Activated CD4-positive, alpha-beta T cell treated with anti-CD3 and anti-CD28 coated beads, Interleukin-2, amount 10 ng/mL, durations not matched to agents 24 days and 14 days (primary cell): ENCODE measurements around the gene TNNI3K. TPM values are rescaled to one million over a fixed set of nuclear protein-coding genes. Genes with fewer than 3 reads are reported as not detected.

Experiments
- DNase-seq: peaks from one replicate; pipeline ENCODE4 v3.0.0; 2022
- H3K27ac Mint-ChIP-seq: one replicate; pipeline ENCODE4 v1.8.0; 2022; ENCODE audit warnings: mild to moderate bottlenecking, mixed read lengths
- H3K27me3 Mint-ChIP-seq: one replicate; pipeline ENCODE4 v1.8.0; 2022; ENCODE audit warnings: mixed read lengths
- H3K36me3 Mint-ChIP-seq: one replicate; pipeline ENCODE4 v1.8.0; 2022; ENCODE audit warnings: low read depth, mild to moderate bottlenecking, mixed read lengths
- H3K4me1 Mint-ChIP-seq: one replicate; pipeline ENCODE4 v1.8.0; 2021; ENCODE audit warnings: mixed read lengths
- H3K4me3 Mint-ChIP-seq: one replicate; pipeline ENCODE4 v1.8.0; 2022; ENCODE audit warnings: mild to moderate bottlenecking, moderate library complexity, mixed read lengths
- H3K9me3 Mint-ChIP-seq: one replicate; pipeline ENCODE4 v1.8.0; 2021; ENCODE audit warnings: mixed read lengths
- intact Hi-C: fragments of 100-400 bp; cut with micrococcal nuclease; formaldehyde crosslinking; loops from one replicate; pipeline ENCODE4 v1.15.1; 2023
- total RNA-seq: library from RNA; stranded (reverse); gene quantifications from 2 replicates; pipeline ENCODE4 v1.2.3, GENCODE V29; 2022

The TNNI3K gene
- total RNA-seq, 1 donor from 2014 or later, result not detected

GRCh38 chr1:74380252-74380651, 145.1 kb downstream of the TNNI3K start:
- no peaks in the 10 kb centered on the region for H3K27me3 Mint-ChIP-seq
- H3K27ac Mint-ChIP-seq, result no peak overlapping the region
- no peak for DNase-seq
- no peaks in the 10 kb centered on the region for H3K36me3 Mint-ChIP-seq
- no peaks in the 10 kb centered on the region for H3K4me1 Mint-ChIP-seq
- H3K4me3 Mint-ChIP-seq, result no peak overlapping the region
- intact Hi-C loops, result no loop called here
- H3K9me3 Mint-ChIP-seq, result no peaks in the 10 kb centered on the region

GRCh38 chr1:74388855-74389254, 153.7 kb downstream of the TNNI3K start:
- peaks cover 2% of the 10 kb centered on the region for H3K27me3 Mint-ChIP-seq
- no peaks in the 10 kb centered on the region for H3K9me3 Mint-ChIP-seq
- no peak overlapping the region for H3K4me3 Mint-ChIP-seq
- H3K27ac Mint-ChIP-seq, result no peak overlapping the region
- no peaks in the 10 kb centered on the region for H3K4me1 Mint-ChIP-seq
- H3K36me3 Mint-ChIP-seq, result no peaks in the 10 kb centered on the region
- no peak for DNase-seq
- intact Hi-C loops, result no loop called here

DNA sequence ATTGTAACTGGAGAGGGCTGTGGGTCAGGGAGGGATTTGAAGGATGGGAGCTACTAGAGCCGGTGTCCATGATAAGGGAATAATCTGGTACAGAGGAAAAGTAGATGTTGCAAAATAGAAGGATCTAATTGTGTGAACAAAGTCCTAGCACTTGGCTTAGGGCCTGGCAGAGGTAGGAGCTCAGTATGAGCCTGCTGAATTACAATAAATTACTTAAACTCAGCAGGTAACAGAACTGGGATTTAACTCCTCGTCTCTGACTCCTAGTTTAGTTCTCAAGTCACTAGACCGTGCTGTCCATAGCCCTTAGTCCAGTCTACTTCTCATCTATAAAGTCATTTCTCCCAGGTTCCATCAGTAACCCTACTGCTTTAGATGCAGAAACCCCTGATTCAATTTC, 157.0 kb downstream of the TNNI3K start:
- Mint-ChIP-seq H3K9me3 (no peaks in the 10 kb centered on the region), H3K36me3 (no peaks in the 10 kb centered on the region), H3K27me3 (peaks cover 2% of the 10 kb centered on the region), H3K4me3 (no peak overlapping the region), H3K4me1 (no peaks in the 10 kb centered on the region), H3K27ac (no peak overlapping the region)
- intact Hi-C loops, result no loop called here
- no peak for DNase-seq

DNA sequence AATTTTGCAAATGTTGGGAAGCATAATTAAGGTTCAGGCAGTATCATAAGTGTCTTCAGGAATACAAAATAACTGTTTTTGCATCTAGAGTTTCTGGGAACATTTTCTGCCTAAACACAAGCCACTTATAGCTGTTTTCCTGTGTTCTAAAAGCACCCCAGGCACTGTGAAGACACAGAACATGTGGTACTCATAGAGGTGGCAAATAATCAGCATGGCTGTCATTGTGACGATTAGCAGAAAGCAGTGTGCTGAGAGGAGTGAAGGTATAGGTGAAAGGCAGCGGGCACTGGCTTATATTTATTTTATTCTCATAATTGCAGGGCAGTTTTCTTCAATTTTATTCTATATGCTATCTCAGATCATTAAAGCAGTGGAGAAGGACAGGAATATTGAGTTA, 157.7 kb downstream of the TNNI3K start:
- H3K36me3 Mint-ChIP-seq, result no peaks in the 10 kb centered on the region
- H3K4me3 Mint-ChIP-seq, result no peak overlapping the region
- no peaks in the 10 kb centered on the region for H3K9me3 Mint-ChIP-seq
- no peak overlapping the region for H3K27ac Mint-ChIP-seq
- peaks cover 2% of the 10 kb centered on the region for H3K27me3 Mint-ChIP-seq
- no peak for DNase-seq
- H3K4me1 Mint-ChIP-seq, result no peaks in the 10 kb centered on the region
- intact Hi-C loops, result no loop called here

GRCh38 chr1:74395571-74395970, 160.4 kb downstream of the TNNI3K start:
- no peak overlapping the region for H3K27ac Mint-ChIP-seq
- peaks cover 2% of the 10 kb centered on the region for H3K27me3 Mint-ChIP-seq
- no peak for DNase-seq
- no peaks in the 10 kb centered on the region for H3K4me1 Mint-ChIP-seq
- no peaks in the 10 kb centered on the region for H3K36me3 Mint-ChIP-seq
- intact Hi-C loops, result no loop called here
- no peaks in the 10 kb centered on the region for H3K9me3 Mint-ChIP-seq
- no peak overlapping the region for H3K4me3 Mint-ChIP-seq

DNA sequence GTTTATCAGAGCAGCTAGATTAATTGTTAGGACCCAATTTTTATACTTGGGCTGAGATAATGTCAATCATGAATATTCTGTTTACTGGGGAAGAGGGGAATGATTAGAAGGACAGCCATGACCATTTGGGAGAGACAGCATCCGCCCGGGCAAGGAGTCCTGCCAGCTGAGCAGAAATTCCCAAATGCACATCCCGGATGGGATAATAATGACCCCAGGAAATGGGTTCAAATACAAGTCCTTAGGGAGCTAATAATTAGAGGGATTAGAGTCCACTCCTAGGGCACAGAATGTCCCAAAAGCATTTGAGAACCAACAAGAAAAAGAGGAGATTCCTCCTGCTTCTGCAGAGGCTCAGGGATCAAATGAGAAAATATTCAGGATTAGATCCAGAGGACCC, 161.3 kb downstream of the TNNI3K start:
- no peak for DNase-seq
- Mint-ChIP-seq H3K4me3 (no peak overlapping the region), H3K27ac (no peak overlapping the region), H3K4me1 (no peaks in the 10 kb centered on the region), H3K36me3 (no peaks in the 10 kb centered on the region), H3K9me3 (no peaks in the 10 kb centered on the region), H3K27me3 (peaks cover 2% of the 10 kb centered on the region)
- intact Hi-C loops, result no loop called here

DNA sequence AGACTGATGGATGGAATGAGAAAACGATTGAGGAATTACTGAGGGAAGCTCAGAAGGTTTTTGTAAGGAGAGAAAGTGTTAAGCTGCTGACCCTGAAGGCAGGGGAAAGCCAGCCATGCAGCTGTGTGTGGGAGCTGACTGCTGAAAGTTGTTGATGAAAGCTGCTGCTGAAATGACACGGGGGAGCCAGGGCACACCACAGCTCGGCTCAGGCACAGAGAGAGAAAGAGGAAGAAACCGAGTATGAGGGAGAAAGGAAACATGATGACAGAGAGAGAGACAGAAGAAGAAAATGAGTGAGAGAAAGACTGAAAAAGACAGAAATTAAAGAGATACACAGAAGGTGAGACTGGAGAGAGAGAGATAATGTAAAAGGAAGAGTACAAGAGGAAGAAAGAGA, 161.7 kb downstream of the TNNI3K start:
- Mint-ChIP-seq H3K27me3 (no peaks in the 10 kb centered on the region), H3K27ac (no peak overlapping the region), H3K4me3 (no peak overlapping the region), H3K9me3 (no peaks in the 10 kb centered on the region), H3K36me3 (no peaks in the 10 kb centered on the region), H3K4me1 (no peaks in the 10 kb centered on the region)
- no peak for DNase-seq
- intact Hi-C loops, result no loop called here

- Mint-ChIP-seq H3K4me3 (no peak overlapping the region), H3K27me3 (no peaks in the 10 kb centered on the region), H3K27ac (no peak overlapping the region), H3K4me1 (no peaks in the 10 kb centered on the region), H3K9me3 (no peaks in the 10 kb centered on the region), H3K36me3 (no peaks in the 10 kb centered on the region)
- no peak for DNase-seq
- intact Hi-C loops, result no loop called here
Observed at GRCh38 chr1:74399249-74399648, 164.1 kb downstream of the TNNI3K start.

DNA sequence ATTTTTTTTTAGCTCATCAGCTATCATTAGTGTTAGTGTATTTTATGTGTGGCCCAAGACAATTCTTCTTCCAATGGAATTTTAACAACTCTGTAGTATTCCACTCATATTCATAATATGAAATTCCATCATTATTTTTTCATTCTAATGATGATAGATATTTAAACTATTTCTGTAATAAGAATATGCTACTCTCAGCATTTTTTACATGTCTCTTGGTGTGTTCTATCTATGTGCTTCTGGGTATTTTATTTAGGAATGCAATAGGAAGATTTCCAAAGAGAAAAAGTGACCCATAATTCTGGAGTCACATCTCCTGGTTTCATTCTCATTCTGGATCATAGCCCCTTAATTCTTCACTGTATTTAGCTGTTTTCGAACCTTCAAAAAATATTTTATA, 167.7 kb downstream of the TNNI3K start:
- Mint-ChIP-seq H3K9me3 (no peaks in the 10 kb centered on the region), H3K27me3 (no peaks in the 10 kb centered on the region), H3K36me3 (no peaks in the 10 kb centered on the region), H3K4me3 (no peak overlapping the region), H3K27ac (no peak overlapping the region), H3K4me1 (no peaks in the 10 kb centered on the region)
- intact Hi-C loops, result no loop called here
- no peak for DNase-seq

DNA sequence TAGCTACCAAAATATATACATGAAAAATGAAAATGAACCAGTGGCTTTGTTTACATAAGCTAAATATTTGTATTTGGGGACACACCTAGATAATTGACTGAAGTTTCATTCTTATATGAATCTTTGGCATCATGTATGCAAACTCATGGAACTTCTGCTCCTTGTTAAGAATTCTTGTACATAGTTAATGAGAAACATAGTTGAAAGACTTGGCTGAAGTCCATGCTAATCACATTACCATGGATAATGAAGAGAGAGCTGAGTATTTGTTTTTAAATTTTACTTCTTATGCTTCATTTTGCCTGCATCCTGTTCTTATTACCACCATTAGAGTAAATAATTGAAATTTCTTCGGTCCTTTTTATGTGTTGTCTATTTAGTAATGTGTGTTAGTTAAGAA, 168.4 kb downstream of the TNNI3K start:
- H3K36me3 Mint-ChIP-seq, result no peaks in the 10 kb centered on the region
- H3K27ac Mint-ChIP-seq, result no peak overlapping the region
- H3K9me3 Mint-ChIP-seq, result no peaks in the 10 kb centered on the region
- H3K4me3 Mint-ChIP-seq, result no peak overlapping the region
- H3K4me1 Mint-ChIP-seq, result no peaks in the 10 kb centered on the region
- intact Hi-C loops, result no loop called here
- no peak for DNase-seq
- no peaks in the 10 kb centered on the region for H3K27me3 Mint-ChIP-seq

GRCh38 chr1:74406759-74407158, 171.6 kb downstream of the TNNI3K start:
- Mint-ChIP-seq H3K27ac (no peak overlapping the region), H3K9me3 (no peaks in the 10 kb centered on the region), H3K27me3 (no peaks in the 10 kb centered on the region), H3K4me3 (no peak overlapping the region), H3K4me1 (no peaks in the 10 kb centered on the region), H3K36me3 (no peaks in the 10 kb centered on the region)
- intact Hi-C loops, result no loop called here
- DNase-seq, result no peak

DNA sequence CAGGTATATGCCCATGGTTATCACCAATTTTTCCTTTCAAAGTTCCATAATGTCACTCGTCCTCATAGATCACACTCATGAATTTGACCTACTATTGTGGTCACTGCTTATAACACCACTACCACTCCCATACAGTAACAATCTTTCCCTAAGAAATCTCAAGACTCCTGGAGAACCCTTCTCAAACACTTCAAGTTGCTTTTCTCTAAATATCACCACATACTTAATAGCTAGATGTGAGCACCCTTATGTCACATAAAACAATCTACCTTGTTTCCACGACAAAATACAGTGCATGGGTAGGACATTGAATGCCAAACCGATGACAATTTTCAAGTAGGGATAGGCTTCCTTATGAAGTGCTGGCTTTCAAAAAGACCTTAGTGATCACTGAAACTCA, 172.7 kb downstream of the TNNI3K start:
- DNase-seq, result no peak
- no peaks in the 10 kb centered on the region for H3K4me1 Mint-ChIP-seq
- no peaks in the 10 kb centered on the region for H3K36me3 Mint-ChIP-seq
- H3K4me3 Mint-ChIP-seq, result no peak overlapping the region
- no peaks in the 10 kb centered on the region for H3K9me3 Mint-ChIP-seq
- H3K27me3 Mint-ChIP-seq, result no peaks in the 10 kb centered on the region
- intact Hi-C loops, result no loop called here
- H3K27ac Mint-ChIP-seq, result no peak overlapping the region

DNA sequence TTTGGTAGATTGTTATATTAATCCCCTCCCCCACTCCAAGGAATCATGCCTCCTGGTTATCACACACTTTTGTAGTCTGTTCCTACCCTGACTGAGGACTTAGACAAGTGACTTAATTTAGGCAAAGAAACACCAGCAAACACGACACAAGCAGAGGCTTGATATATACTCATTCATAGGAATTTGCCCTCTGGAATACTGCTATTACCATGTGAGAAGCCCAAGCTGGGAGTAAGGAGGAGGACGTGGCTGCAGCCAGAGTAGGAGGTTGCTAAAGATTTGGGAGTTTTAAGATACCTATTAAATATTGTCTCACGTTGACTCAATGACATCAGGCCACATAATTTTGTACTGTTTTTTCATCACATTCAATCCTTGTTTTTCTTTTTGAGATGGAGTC, 177.1 kb downstream of the TNNI3K start:
- no peaks in the 10 kb centered on the region for H3K4me1 Mint-ChIP-seq
- no peak overlapping the region for H3K27ac Mint-ChIP-seq
- DNase-seq, result no peak

GRCh38 chr1:74415935-74416334, 180.7 kb downstream of the TNNI3K start:
- no peaks in the 10 kb centered on the region for H3K9me3 Mint-ChIP-seq
- H3K4me1 Mint-ChIP-seq, result no peaks in the 10 kb centered on the region
- H3K4me3 Mint-ChIP-seq, result no peak overlapping the region
- no peaks in the 10 kb centered on the region for H3K27me3 Mint-ChIP-seq
- H3K36me3 Mint-ChIP-seq, result no peaks in the 10 kb centered on the region
- H3K27ac Mint-ChIP-seq, result no peak overlapping the region
- no peak for DNase-seq
- intact Hi-C loops, result no loop called here

More for the DNA sequence above, 177.1 kb downstream of the TNNI3K start:
- intact Hi-C loops, result no loop called here
- Mint-ChIP-seq H3K9me3 (no peaks in the 10 kb centered on the region), H3K36me3 (no peaks in the 10 kb centered on the region), H3K4me3 (no peak overlapping the region), H3K27me3 (no peaks in the 10 kb centered on the region)

DNA sequence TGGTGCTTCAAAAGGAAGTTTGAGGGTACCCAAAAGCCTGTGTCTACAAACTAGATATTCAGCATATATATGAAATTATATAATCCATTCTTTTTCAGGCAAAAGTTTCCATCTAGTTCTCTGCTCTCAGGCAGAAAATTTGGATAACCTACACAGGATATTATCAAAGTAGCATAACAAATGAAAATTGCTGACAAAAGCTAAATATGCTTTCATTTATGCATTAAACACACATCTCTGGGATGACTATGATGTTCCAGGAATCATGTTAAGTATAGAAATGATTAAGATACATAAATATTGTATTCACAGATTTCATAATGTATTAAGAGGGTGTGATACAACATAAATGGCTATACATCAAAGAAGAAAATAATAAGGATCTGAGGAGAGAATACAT, 184.4 kb downstream of the TNNI3K start:
- Mint-ChIP-seq H3K4me1 (no peaks in the 10 kb centered on the region), H3K27ac (no peak overlapping the region), H3K9me3 (no peaks in the 10 kb centered on the region), H3K4me3 (no peak overlapping the region), H3K36me3 (no peaks in the 10 kb centered on the region), H3K27me3 (no peaks in the 10 kb centered on the region)
- DNase-seq, result no peak
- intact Hi-C loops, result no loop called here
